ENCODE results near the gene B4GALT6. TPM values are rescaled to one million over a fixed set of nuclear protein-coding genes. Genes with fewer than 3 reads are reported as not detected.
A peak's percentile ranks its signal among the peaks of the same experiment; 100 is the strongest.

The B4GALT6 gene
- polyA plus RNA-seq, 6 donors from 2014 or later: not detected

- Mint-ChIP-seq H3K36me3 (no peaks in the 10 kb centered on the region), H3K4me1 (peaks cover 15 to 17% (median 16%) of the 10 kb centered on the region in 3 donors), H3K4me3 (no peak overlapping the region), H3K27ac (peak overlapping the region in 1 of 6 donors; percentile 73), H3K9me3 (no peaks in the 10 kb centered on the region), H3K27me3 (peaks cover 14 to 19% (median 17%) of the 10 kb centered on the region in 3 donors)
- DNase-seq (no peak), ATAC-seq (ENCODE audit: low read depth in 2 of 2) (no peak)
Observed at GRCh38 chr18:31649978-31650719, 34.2 kb downstream of the B4GALT6 start.

- ATAC-seq (ENCODE audit: low read depth in 2 of 2) (no peak), DNase-seq (no peak)
- Mint-ChIP-seq H3K9me3 (no peaks in the 10 kb centered on the region), H3K27ac (peak overlapping the region in 1 of 6 donors; percentile 68), H3K27me3 (peaks cover 14 to 19% (median 17%) of the 10 kb centered on the region in 3 donors), H3K4me1 (peaks cover 15 to 17% (median 16%) of the 10 kb centered on the region in 3 donors), H3K36me3 (no peaks in the 10 kb centered on the region), H3K4me3 (no peak overlapping the region)
Observed at GRCh38 chr18:31649449-31649848, 34.9 kb downstream of the B4GALT6 start.

GRCh38 chr18:31648966-31649429 is 35.4 kb downstream of the B4GALT6 start:
- H3K27ac Mint-ChIP-seq: no peak overlapping the region
- peaks cover 15 to 17% (median 16%) of the 10 kb centered on the region in 3 donors for H3K4me1 Mint-ChIP-seq
- no peaks in the 10 kb centered on the region for H3K9me3 Mint-ChIP-seq
- H3K27me3 Mint-ChIP-seq: peaks cover 14 to 19% (median 17%) of the 10 kb centered on the region in 3 donors
- ATAC-seq (ENCODE audit: low read depth in 2 of 2) (no peak), DNase-seq (no peak)
- H3K4me3 Mint-ChIP-seq: no peak overlapping the region
- no peaks in the 10 kb centered on the region for H3K36me3 Mint-ChIP-seq

- Mint-ChIP-seq H3K4me3 (no peak overlapping the region), H3K27me3 (peaks cover 14 to 19% (median 17%) of the 10 kb centered on the region in 3 donors), H3K4me1 (peaks cover 14 to 17% (median 15%) of the 10 kb centered on the region in 3 donors), H3K36me3 (no peaks in the 10 kb centered on the region), H3K9me3 (no peaks in the 10 kb centered on the region), H3K27ac (no peak overlapping the region)
- ATAC-seq (ENCODE audit: low read depth in 2 of 2): no peak
- DNase-seq: no peak
Observed at GRCh38 chr18:31648458-31648857, 35.9 kb downstream of the B4GALT6 start.

GRCh38 chr18:31647127-31647753 is 37.1 kb downstream of the B4GALT6 start:
- Mint-ChIP-seq H3K27me3 (peaks cover 5 to 8% (median 7%) of the 10 kb centered on the region in 3 donors), H3K4me3 (peak overlapping the region in 1 of 8 donors; percentile 22), H3K36me3 (no peaks in the 10 kb centered on the region), H3K9me3 (no peaks in the 10 kb centered on the region), H3K4me1 (peaks cover 4 to 6% (median 5%) of the 10 kb centered on the region in 3 donors), H3K27ac (no peak overlapping the region)
- ATAC-seq (ENCODE audit: low read depth in 2 of 2) (no peak), DNase-seq (no peak)

GRCh38 chr18:31646332-31647126 is 37.9 kb downstream of the B4GALT6 start:
- peaks cover 0 to 4% (median 0%) of the 10 kb centered on the region in 3 donors for H3K27me3 Mint-ChIP-seq
- peak overlapping the region in 1 of 8 donors; percentile 65 for H3K4me3 Mint-ChIP-seq
- no peaks in the 10 kb centered on the region for H3K4me1 Mint-ChIP-seq
- H3K36me3 Mint-ChIP-seq: no peaks in the 10 kb centered on the region
- no peak for DNase-seq
- ATAC-seq (ENCODE audit: low read depth in 2 of 2): no peak
- H3K9me3 Mint-ChIP-seq: no peaks in the 10 kb centered on the region
- no peak overlapping the region for H3K27ac Mint-ChIP-seq

- Mint-ChIP-seq H3K27ac (no peak overlapping the region), H3K4me3 (no peak overlapping the region), H3K27me3 (no peaks in the 10 kb centered on the region), H3K9me3 (no peaks in the 10 kb centered on the region), H3K4me1 (no peaks in the 10 kb centered on the region), H3K36me3 (no peaks in the 10 kb centered on the region)
- no peak for DNase-seq
- ATAC-seq (ENCODE audit: low read depth in 2 of 2): no peak
Observed at GRCh38 chr18:31645411-31645810, 39.0 kb downstream of the B4GALT6 start.

GRCh38 chr18:31643003-31643402 is 41.4 kb downstream of the B4GALT6 start:
- no peak overlapping the region for H3K27ac Mint-ChIP-seq
- ATAC-seq (ENCODE audit: low read depth in 2 of 2): no peak
- H3K4me3 Mint-ChIP-seq: no peak overlapping the region
- H3K36me3 Mint-ChIP-seq: no peaks in the 10 kb centered on the region
- H3K9me3 Mint-ChIP-seq: no peaks in the 10 kb centered on the region
- H3K27me3 Mint-ChIP-seq: no peaks in the 10 kb centered on the region
- DNase-seq: no peak
- H3K4me1 Mint-ChIP-seq: no peaks in the 10 kb centered on the region

GRCh38 chr18:31637445-31637844 is 46.9 kb downstream of the B4GALT6 start:
- Mint-ChIP-seq H3K27me3 (peaks cover 0 to 4% (median 0%) of the 10 kb centered on the region in 3 donors), H3K4me3 (no peak overlapping the region), H3K36me3 (peaks cover 0 to 8% of the 10 kb centered on the region in 2 donors), H3K4me1 (peaks cover 10 to 16% (median 12%) of the 10 kb centered on the region in 3 donors), H3K27ac (no peak overlapping the region), H3K9me3 (peaks cover 0 to 8% (median 4%) of the 10 kb centered on the region in 7 donors)
- DNase-seq (no peak), ATAC-seq (ENCODE audit: low read depth in 2 of 2) (no peak)

GRCh38 chr18:31636387-31636786 is 48.0 kb downstream of the B4GALT6 start:
- Mint-ChIP-seq H3K27ac (no peak overlapping the region), H3K4me3 (no peak overlapping the region), H3K4me1 (peaks cover 10 to 16% (median 12%) of the 10 kb centered on the region in 3 donors), H3K27me3 (peaks cover 0 to 4% (median 0%) of the 10 kb centered on the region in 3 donors), H3K9me3 (peaks cover 0 to 8% (median 4%) of the 10 kb centered on the region in 7 donors), H3K36me3 (peaks cover 0 to 8% of the 10 kb centered on the region in 2 donors)
- DNase-seq (no peak), ATAC-seq (ENCODE audit: low read depth in 2 of 2) (no peak)

- peaks cover 1 to 8% (median 5%) of the 10 kb centered on the region in 7 donors for H3K9me3 Mint-ChIP-seq
- H3K4me3 Mint-ChIP-seq: no peak overlapping the region
- ATAC-seq (ENCODE audit: low read depth in 2 of 2): peak; percentile 53 to 59
- DNase-seq: no peak
- H3K4me1 Mint-ChIP-seq: peaks cover 12 to 16% (median 16%) of the 10 kb centered on the region in 3 donors
- peak overlapping the region in 2 of 6 donors; percentile 30 to 68 for H3K27ac Mint-ChIP-seq
- H3K36me3 Mint-ChIP-seq: peaks cover 0 to 8% of the 10 kb centered on the region in 2 donors
- peaks cover 0 to 4% (median 0%) of the 10 kb centered on the region in 3 donors for H3K27me3 Mint-ChIP-seq
Observed at GRCh38 chr18:31634331-31634713, 50.1 kb downstream of the B4GALT6 start.

- peaks cover 0 to 8% of the 10 kb centered on the region in 2 donors for H3K36me3 Mint-ChIP-seq
- ATAC-seq (ENCODE audit: low read depth in 2 of 2): peak in 1 of 2 donors; percentile 25
- H3K4me3 Mint-ChIP-seq: no peak overlapping the region
- peaks cover 0 to 4% (median 0%) of the 10 kb centered on the region in 3 donors for H3K27me3 Mint-ChIP-seq
- H3K4me1 Mint-ChIP-seq: peaks cover 12 to 16% (median 16%) of the 10 kb centered on the region in 3 donors
- H3K27ac Mint-ChIP-seq: no peak overlapping the region
- H3K9me3 Mint-ChIP-seq: peaks cover 1 to 8% (median 5%) of the 10 kb centered on the region in 7 donors
- DNase-seq: no peak
Observed at GRCh38 chr18:31633392-31634330, 50.7 kb downstream of the B4GALT6 start.

All from naive B cell (primary cell).